GM21717 (cell line): ENCODE data around the gene MIR17HG.
"Not testable (repeated sequence)": the region's sequence is repeated elsewhere in the genome, so short reads cannot be mapped to it uniquely, and the experiment has no call there.

ENCODE experiments used
- ATAC-seq: cut with Tn5 transposase; IDR thresholded peaks from one replicate; pipeline ENCODE4 v1.9.1; 2021; ENCODE audit warnings: mild to moderate bottlenecking, moderate library complexity; ENCODE audit not compliant: unreplicated experiment

Gene MIR17HG

DNA sequence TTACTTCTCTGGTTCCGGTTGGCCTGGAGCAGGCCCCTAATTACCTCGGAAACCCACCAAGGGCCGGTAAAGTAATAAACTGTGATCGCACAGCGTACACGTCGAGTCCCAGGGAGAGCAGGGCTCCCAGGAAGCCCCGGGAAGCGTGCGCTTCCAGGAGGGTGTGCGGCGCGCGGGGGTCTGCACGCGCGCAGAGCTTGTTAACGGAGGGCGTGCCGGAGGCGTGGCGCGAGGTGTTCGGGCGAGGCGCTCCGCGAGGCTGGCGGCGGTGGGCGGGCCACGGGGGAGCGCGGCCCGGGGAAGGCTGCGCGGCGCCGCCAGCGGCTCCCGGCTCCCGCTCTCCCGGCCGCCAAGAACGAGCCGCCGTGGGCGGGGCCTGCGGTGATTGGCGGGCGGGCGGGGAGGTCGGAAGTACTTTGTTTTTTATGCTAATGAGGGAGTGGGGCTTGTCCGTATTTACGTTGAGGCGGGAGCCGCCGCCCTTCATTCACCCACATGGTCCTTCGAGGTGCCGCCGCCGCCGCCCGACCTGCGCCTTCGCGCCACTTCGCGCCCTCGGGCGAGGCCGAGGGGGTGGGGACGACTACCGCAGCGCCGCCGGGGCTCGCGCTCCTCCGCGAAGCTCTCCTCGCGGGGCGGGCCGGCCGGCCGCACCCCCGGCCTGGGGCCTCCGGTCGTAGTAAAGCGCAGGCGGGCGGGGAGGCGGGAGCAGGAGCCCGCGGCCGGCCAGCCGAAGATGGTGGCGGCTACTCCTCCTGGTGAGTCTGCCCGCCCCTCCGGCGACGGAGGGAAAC lies at the start of gene MIR17HG:
Gene MIR17HG (plus strand): TSS at position 486 of the 794 bp plus-strand sequence.
- ATAC-seq: peak; percentile 64

DNA sequence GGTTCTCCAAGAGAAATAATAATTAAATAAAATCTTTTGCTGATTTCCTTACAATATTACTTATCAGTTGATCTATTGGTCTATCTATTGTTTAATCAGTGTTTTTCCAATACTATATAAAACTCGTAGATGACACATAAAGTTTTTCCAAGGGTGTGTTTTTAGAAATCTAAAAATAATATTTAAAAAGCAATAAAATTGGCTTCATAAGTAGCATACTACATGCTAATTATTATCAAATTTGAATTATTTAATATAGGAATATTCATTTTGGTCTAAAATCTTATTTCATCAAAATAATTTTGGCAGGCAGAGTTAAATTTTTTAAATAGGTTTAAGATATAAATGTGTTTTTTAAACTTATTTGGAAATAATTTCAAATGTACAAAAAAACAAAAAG lies 49.4 kb upstream of the MIR17HG start:
- ATAC-seq: no peak

DNA sequence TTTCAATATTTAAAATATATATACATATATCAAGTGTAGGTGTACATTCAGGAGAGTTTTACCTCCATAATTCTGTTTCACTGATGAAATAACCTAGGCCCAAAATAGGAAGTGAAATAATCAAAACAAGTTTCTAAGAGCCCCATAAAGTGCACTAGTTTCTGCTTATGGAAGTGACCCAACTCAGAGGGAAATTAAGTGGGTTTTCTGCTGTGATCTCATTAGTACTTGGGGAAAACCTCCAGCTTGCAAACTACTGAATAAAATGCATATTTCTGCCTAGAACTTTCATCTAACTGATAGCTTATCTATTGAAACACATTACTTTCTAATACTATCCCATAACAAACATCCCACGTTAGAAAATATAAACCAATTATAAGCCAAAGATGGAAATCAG lies 45.4 kb upstream of the MIR17HG start:
- peak; percentile 96 for ATAC-seq

DNA sequence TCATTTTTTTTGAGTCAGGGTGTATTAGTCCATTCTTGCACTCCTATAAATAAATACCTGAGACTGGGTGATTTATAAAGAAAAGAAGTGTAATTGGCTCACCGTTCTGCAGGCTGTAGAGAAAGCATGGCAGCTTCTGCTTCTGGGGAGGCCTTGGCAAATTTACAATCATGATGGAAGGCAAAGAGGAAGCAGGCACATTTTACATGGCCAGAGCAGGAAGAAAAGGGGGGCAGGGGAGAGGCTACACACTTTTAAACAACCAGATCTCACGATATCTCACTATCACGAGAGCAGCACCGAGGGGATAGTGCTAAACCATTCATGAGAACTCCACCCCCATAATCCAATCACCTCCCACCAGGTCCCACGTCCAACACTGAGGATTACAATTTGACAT lies 44.5 kb upstream of the MIR17HG start:
- no peak for ATAC-seq

DNA sequence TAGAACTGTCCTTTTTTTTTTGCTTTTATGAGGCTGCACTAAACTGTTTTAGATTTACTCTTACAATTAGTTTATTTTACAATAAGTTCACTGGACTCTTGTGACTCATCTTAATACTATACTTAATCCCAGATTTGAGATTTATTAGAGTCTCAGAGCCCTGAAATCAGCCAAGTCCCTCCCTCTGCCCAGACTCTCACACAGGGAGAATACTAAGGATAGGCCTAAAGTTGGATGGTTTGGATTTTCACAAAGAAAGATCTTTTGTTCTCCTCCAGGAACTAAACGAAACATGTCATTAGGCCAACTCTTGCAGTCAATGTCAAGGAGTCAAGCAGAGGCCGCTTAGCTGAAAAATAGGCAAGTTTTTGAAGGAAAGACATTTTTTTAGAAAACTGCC lies 42.7 kb upstream of the MIR17HG start:
- ATAC-seq: no peak

DNA sequence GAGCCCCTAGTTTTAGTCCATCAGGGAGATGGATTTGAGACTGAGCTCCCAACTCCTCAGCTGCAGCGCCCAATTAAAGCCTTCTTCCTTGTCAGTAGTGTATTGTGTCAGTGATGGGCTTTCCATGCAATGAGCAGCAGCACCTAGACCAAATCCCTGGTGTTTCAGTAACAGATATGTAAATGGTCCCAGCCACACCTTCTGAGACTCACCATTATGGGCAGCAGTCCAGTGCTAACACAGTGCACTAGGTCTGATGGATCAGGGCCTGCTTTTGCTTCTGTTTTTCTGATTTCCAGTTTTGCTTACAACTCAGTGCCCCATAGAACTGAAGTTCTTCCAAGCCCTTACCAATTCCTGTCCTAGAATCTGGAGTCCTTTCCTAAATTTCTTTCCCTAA lies 41.8 kb upstream of the MIR17HG start:
- no peak for ATAC-seq

DNA sequence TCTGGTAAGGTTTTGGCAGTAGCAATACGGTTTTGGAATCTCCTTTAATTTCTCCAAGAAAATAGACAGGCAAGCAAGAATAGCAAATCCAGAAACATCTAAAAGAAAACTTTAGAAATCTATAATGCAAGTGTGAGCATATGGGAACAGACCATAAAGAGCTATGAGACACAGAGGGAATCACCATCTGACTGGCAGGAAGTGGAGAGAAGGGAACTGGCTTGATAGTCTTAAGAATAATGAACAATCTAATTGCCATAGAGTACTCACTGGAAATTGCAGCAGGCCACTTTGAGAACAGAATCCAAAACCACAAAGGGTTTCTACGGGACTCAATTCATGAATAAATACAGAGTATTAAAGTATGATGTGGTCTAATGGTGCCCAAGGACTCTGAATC lies 39.6 kb upstream of the MIR17HG start:
- ATAC-seq: no peak

DNA sequence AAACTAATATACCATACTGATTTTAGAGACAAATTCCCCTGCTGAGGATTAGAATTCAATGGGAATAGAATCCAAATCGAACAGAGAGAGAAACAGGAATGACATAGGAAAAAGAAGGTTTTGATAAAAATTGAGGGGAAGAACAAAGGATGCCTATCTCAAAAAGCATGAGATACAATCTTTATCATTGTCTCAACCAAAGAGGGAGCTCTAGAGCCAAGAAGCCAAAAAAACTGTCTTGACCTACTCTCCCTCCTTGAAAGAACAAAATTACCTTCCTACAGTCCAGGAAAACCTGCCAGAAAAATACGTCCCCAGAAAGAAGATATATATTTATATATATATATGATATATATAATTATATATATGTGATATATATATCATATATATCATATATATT lies 39.2 kb upstream of the MIR17HG start:
- peak; percentile 35 for ATAC-seq

DNA sequence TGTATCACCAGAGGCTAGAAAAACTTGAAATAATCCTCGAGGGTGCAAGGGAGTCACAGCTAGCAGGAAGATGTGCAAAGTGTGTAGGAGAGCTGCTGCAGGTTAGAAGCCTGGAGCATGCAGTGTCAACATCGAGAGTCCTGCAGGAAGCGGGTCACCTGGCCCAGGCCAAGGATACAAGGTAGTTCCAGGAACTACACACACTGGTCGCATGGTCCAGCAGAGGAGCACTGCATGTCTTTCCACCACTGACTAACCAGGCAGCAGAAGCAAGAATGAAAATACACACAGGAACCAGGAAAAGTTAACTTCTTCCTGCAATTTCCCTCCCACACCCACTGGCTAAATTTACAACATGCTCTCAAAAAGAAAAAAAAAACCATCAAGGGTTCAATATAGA lies 36.0 kb upstream of the MIR17HG start:
- no peak for ATAC-seq

DNA sequence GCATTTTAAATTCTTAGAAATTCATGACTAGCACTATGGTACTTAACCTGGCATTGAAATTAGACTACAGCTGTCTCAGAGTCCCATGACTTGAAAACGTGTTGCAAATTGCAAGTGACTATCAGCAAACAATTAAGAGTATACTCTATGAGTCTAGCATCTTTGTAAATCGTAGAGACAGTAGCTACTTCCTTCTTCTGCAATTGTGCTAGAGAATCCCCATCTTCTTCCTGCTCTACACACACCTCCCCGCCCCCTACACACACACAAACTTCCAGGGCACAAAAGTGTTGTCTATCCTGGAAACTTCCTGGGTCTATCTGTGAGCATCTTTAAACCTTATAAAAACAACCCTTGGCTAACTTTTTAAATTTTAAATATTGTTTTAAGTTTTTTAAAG lies 35.2 kb upstream of the MIR17HG start:
- ATAC-seq: no peak

DNA sequence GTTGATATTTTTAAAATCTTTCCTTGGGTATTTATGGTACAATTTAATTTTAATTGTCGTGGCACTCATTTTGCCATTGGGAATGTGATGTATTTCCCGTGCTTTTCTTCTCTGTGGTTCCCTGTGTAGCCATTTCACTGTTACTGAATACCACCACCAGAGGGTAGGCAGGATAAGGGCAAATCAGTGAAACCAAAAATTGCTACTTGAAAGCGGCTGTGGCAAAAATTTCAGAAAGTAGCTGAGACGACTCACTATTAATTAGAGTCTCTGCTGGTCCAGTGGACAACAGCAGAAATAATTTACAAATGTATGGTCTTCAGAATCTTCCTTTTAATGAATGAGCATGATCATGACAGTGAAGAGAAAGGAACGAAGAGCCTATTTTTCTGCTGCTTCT lies 34.4 kb upstream of the MIR17HG start:
- peak; percentile 89 for ATAC-seq

DNA sequence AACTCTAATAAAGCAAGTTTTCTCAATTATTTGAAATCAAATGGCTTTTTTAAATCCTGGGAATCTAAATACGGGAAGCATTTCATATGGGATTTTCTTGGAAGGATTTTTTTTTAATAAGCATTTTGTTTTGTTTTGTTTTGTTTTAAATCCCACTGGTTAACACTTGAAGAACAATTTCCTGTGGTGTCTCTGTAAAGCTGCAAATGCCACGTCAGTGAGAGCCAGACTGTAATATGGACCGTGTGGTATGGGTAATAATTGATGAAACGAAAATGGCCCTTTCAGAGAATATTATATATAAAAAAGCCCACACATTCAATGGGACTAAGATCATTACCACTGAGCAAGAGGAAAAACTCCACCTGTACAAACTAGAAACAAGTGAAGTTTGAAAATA lies 33.9 kb upstream of the MIR17HG start:
- peak; percentile 41 for ATAC-seq

DNA sequence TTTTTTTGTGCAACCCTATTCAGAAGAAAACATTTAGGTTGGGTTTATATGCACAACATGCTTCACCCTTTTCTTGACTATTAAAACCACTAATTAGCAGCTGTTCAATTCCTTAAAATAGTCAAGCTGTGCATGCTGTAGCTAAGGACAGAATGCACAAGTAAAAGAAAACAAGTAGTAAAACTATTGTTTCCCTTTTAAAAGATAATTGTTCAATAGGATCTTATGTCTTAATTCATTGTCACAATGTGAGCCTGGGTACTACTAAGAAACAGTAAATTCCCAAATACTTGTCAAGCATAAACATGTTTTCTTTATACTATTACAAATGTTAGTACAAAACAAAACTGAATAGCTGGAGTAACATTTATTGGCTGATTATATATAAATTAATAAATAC lies 32.6 kb upstream of the MIR17HG start:
- no peak for ATAC-seq

DNA sequence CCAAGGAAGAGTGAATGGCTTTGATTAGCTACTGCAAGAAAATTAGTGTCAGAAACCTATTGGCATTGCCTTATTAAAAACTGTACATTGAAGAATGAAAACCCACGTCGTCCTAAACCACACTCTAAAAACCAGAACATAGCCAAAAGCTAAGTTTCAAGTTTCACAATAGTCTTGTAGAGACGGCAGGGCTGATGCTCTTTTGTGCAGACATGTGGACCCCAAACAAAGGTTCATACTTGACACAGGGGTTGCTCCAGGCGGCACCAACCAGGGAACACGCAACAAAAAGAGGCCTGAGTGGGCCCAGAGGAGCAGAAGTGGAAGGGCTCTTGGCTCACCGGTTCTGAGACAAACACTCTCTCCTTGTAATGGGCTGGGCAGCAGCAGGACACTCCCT lies 28.6 kb upstream of the MIR17HG start:
- no peak for ATAC-seq

DNA sequence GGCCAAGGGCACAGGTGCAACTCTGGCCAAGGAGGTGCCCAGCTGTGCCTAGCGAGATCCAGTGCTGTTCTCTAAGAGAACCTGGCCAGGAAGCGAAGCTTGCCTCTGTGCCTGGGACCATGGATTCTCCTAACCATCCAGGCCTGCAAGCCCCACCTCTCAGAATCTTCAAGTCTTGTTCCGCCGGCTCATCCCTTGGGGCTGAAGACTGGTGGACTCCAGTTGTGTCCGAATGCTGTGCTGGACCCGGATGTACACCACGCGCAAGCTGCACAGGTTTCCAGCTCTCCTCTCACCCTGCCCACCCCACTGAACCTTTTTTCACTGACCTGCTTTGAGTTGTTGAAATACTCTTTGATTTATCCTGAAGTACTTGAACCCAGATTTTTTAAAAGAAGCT lies 27.5 kb upstream of the MIR17HG start:
- no peak for ATAC-seq

DNA sequence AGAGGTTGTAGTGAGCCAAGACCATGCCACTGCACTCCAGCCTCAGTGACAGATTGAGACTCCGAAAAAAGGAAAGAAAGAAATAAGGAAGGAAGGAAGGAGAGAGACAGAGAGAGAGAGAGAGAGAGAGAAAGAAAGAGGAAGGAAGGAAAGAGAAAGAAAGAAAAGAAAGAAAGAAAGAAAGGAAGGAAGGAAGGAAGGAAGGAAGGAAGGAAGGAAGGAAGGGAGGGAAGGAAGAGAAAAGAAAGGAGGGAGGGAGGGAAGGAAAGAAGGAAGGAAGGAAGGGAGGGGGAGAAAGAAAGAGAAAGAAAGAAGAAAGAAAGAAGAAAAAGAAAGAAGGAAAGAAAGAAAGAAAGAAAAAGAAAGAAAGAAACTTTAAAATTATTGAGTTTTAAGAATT lies 26.5 kb upstream of the MIR17HG start:
- ATAC-seq: not testable (repeated sequence)

DNA sequence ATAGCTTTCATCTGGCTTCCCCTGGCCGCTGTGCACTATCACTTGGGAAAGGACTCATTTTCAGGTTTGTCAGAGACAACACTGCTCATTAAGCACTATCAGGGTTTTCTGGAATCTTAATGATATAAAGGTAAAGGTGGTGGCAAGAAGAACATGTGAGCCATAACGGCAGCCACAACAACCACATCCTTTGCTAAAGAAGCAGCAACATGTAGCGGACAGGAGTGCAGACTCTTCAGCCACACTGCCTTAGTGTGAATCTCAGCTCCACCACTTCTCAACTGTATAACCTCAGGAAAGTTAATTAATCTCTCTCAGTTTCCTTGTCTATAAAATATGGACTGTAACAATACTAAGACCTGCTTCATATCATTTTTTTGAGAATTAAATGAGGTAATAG lies 24.1 kb upstream of the MIR17HG start:
- ATAC-seq: no peak

DNA sequence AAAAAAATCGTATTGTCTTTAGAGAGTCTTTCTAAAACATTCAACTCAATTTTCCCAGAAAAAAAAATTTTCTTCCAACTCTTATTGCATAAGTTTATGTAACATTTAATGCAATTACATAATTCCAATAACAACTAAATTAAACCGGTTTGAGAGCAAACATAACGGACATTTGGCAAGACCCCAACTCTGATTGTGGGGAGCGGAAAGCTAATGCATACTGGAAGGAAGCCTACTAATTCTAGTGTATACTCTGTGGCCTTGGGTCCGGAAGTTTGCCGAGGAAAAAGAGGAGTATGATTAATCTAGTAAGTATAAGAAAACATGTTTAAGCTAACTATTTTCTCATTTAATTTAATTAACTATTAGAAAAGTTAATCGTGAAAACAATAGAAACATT lies 21.3 kb upstream of the MIR17HG start:
- ATAC-seq: no peak

DNA sequence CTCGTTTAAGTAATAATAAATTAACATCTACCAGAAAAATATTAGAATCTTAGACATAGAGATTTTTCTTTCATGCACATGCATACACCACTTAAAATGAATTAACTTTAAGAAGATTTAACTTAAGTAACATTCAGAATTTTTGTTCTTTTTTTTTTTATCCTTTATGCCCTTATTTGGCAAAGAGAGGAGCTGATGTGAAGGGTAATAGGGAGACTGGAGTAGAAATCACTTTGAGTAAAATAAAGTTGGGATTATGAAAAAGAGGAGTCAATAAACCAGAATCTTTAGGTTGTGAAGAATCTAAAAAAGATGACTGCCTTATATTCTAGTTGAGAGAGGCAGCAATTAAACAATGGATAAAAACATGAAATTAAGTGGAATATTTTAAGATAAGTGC lies 18.8 kb upstream of the MIR17HG start:
- ATAC-seq: no peak

DNA sequence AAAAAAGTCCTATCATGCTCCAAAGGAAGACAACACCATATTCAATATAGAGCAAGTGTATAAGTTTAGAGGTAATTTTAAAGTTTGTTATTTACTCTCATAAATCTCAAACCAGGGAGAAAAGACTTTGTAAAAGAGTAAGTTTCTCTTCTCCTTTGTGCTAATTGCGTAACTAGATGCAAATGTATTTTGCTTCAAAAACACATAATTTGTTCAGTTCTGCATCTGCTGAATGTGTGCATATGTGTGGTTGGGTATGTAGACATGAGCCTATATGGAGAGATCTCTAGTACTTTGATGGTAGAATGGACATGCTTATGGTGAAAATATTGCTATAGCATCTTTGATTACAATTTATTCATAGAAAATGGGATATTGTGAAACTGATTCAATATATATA lies 17.8 kb upstream of the MIR17HG start:
- ATAC-seq: no peak

DNA sequence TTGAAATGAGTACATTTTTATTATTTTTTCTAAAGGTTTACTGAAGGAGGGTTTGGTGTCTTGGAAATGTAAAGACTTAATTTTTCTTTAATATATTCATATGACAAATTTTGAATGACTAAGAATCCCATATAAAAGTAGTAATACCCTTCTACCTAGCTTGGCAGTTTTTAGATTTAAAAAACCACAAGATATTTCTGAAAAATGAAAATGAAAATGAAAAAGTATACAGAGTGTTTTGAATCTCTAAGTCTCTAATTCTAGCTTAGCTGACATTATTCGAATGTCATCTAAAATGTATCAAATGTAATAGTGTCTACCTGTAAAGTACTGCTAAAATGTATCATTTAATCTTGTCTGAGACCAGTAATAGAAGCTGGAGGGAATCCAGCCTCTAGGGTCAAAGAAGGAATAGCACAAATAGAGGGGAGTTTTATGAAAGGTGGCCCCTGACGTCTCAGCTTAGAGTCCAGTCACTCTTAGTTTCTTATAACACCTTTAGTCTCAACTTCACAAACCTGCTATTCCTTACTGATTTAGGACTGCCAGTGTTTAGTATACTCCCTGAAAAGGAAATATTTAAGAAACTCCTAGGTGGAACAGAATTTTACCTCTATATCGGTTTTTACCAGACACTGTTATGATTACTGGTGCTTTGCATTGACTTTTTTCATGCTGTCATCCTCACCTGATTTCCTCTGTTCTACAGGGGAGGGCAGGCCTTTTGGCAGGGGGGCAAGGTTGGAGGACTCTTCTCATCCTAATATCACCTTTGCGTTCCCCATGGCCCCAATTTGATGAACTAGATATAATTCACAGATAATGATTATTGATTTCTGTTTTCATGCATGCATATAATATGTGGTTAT lies 16.2 kb upstream of the MIR17HG start:
- ATAC-seq: peak; percentile 87

DNA sequence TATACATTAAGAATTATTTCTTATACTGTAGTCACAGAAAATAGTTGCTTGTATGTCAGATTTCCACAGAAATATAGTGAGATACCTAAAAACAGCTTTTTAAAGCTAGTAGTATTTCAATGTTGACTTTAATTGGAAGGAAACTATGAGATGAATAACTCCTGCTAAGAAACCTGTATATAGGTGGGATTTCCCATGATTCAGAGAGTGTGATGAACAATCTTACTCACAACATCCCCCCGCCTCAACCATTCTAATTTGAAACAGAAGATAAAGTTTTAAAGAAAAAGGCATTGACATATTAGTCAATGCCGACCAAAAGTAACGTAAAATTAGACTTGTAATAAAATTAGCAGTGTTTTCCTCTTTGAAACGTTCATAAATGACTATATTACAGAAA lies 1.4 kb upstream of the MIR17HG start:
- ATAC-seq: no peak
